Trophoblast cell (in vitro differentiated cells and primary cell): ENCODE measurements around the gene PDE6C.

Experiments used
- DNase-seq, 2 donors: peaks; one replicate each; pipeline ENCODE4 v3.0.0-alpha.2; 2016
- H2AFZ ChIP-seq: 2 replicates; pipeline ENCODE4 v1.6.1; 2013; ENCODE audit warnings: low read length, moderate library complexity, mild to moderate bottlenecking; ENCODE audit not compliant: insufficient read depth, poor library complexity
- H2AK5ac ChIP-seq: 2 replicates; pipeline ENCODE4 v1.6.1; 2013; ENCODE audit warnings: mild to moderate bottlenecking, low read length
- H2BK120ac ChIP-seq: 2 replicates; pipeline ENCODE4 v1.6.1; 2013; ENCODE audit warnings: low read length, mild to moderate bottlenecking, moderate library complexity; ENCODE audit not compliant: insufficient read depth, poor library complexity
- H2BK12ac ChIP-seq: 2 replicates; pipeline ENCODE4 v1.6.1; 2013; ENCODE audit warnings: mild to moderate bottlenecking, low read length, moderate library complexity
- H2BK5ac ChIP-seq: 2 replicates; pipeline ENCODE4 v1.6.1; 2013; ENCODE audit warnings: low read length, low read depth, moderate library complexity, mild to moderate bottlenecking; ENCODE audit not compliant: poor library complexity
- H3K14ac ChIP-seq: 2 replicates; pipeline ENCODE4 v1.6.1; 2013; ENCODE audit warnings: mild to moderate bottlenecking, low read length
- H3K18ac ChIP-seq: 2 replicates; pipeline ENCODE4 v1.6.1; 2013; ENCODE audit warnings: mild to moderate bottlenecking, low read length
- H3K23ac ChIP-seq: 2 replicates; pipeline ENCODE4 v1.6.1; 2013; ENCODE audit warnings: low read length
- H3K27ac ChIP-seq: 2 replicates; pipeline ENCODE4 v1.5.1; 2013; ENCODE audit warnings: low read depth, mild to moderate bottlenecking, inconsistent platforms, low read length, moderate library complexity
- H3K27me3 ChIP-seq: 2 replicates; pipeline ENCODE4 v1.6.1; 2013; ENCODE audit warnings: inconsistent platforms, mild to moderate bottlenecking, low read length, moderate library complexity; ENCODE audit not compliant: insufficient read depth
- H3K36me3 ChIP-seq, 2 experiments: 1 replicate in 1 of 2; 2 replicates in 1 of 2; pipeline ENCODE4 v1.6.1; 2013; ENCODE audit warnings: low read length in 2 of 2, mild to moderate bottlenecking in 2 of 2, moderate library complexity in 1 of 2; ENCODE audit not compliant: insufficient read depth in 2 of 2, control insufficient read depth in 1 of 2
- H3K4ac ChIP-seq: 2 replicates; pipeline ENCODE4 v1.6.1; 2013; ENCODE audit warnings: low read depth, mild to moderate bottlenecking, low read length, moderate library complexity
- H3K4me1 ChIP-seq, 2 experiments: 1 replicate in 1 of 2; 2 replicates in 1 of 2; pipeline ENCODE4 v1.6.1; 2013; ENCODE audit warnings: low read length in 2 of 2, mild to moderate bottlenecking in 2 of 2, moderate library complexity in 1 of 2; ENCODE audit not compliant: insufficient read depth in 2 of 2, control insufficient read depth in 1 of 2
- H3K4me2 ChIP-seq: 2 replicates; pipeline ENCODE4 v1.6.1; 2013; ENCODE audit warnings: inconsistent platforms, mild to moderate bottlenecking, low read length, moderate library complexity
- H3K4me3 ChIP-seq: 2 replicates; pipeline ENCODE4 v1.5.1; 2013; ENCODE audit warnings: mild to moderate bottlenecking, low read depth, low read length, inconsistent platforms
- H3K79me1 ChIP-seq: one replicate; pipeline ENCODE4 v1.6.1; 2013; ENCODE audit warnings: low read length
- H3K79me2 ChIP-seq: 2 replicates; pipeline ENCODE4 v1.6.1; 2013; ENCODE audit warnings: low read length, mild to moderate bottlenecking; ENCODE audit not compliant: control insufficient read depth, insufficient read depth, poor library complexity
- H3K9ac ChIP-seq: 2 replicates; pipeline ENCODE4 v1.6.1; 2013; ENCODE audit warnings: mild to moderate bottlenecking, low read length
- H3K9me3 ChIP-seq: 2 replicates; pipeline ENCODE4 v1.6.1; 2013; ENCODE audit warnings: low read depth, mild to moderate bottlenecking, control low read depth, inconsistent platforms, low read length; ENCODE audit not compliant: insufficient read depth
- H4K12ac ChIP-seq: 2 replicates; pipeline ENCODE4 v1.6.1; 2013; ENCODE audit warnings: low read depth, mild to moderate bottlenecking, low read length, moderate library complexity
- H4K8ac ChIP-seq: 2 replicates; pipeline ENCODE4 v1.6.1; 2013; ENCODE audit warnings: low read depth, mild to moderate bottlenecking, low read length, moderate library complexity
- H4K91ac ChIP-seq: one replicate; pipeline ENCODE4 v1.6.1; 2013; ENCODE audit warnings: low read depth, mild to moderate bottlenecking, low read length, moderate library complexity
- WGBS: extraction: QIAGEN DNeasy Blood & Tissue Kit; methylation state at CpG from one replicate; pipeline ENCODE4 v1.1.7; 2013; ENCODE audit warnings: missing lambda C conversion rate; ENCODE audit not compliant: insufficient read length, insufficient coverage; ENCODE audit errors: extremely low coverage; 5-methylcytosine and 5-hydroxymethylcytosine counted together

PDE6C gene

DNA sequence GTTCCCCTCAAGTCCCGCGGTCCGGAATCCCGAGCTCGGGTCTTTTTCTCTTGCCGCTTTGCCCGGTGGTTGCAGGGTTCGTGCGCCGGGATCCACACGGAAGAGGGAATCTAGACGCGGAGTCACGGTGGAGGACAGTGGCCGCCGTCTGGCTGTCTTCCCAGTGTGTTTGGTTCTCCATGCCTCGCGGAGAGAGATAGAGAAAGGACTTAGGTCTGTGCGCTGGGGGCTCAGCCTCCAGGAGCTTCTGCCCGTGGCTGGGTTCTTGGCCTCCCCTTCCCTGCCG is 44.3 kb upstream of the PDE6C start:
- no CpG with 5 or more reads among the region's 21 CpGs for WGBS
- H3K79me2 ChIP-seq, result no peaks in the 10 kb centered on the region
- H3K4me1 ChIP-seq, result peaks cover 7 to 12% of the 10 kb centered on the region in 2 experiments
- no peak overlapping the region for H3K14ac ChIP-seq
- no peak overlapping the region for H4K8ac ChIP-seq
- H2BK5ac ChIP-seq, result no peak overlapping the region
- H3K4me3 ChIP-seq, result no peak overlapping the region
- no peak overlapping the region for H2AFZ ChIP-seq
- no peaks in the 10 kb centered on the region for H3K36me3 ChIP-seq
- H3K23ac ChIP-seq, result no peak overlapping the region
- H2BK120ac ChIP-seq, result no peak overlapping the region
- H3K9me3 ChIP-seq, result peaks cover 3% of the 10 kb centered on the region
- H3K4me2 ChIP-seq, result no peak overlapping the region
- H2AK5ac ChIP-seq, result no peak overlapping the region
- H2BK12ac ChIP-seq, result no peak overlapping the region
- H3K9ac ChIP-seq, result no peak overlapping the region
- no peak overlapping the region for H3K18ac ChIP-seq
- no peak overlapping the region for H3K27ac ChIP-seq
- H3K4ac ChIP-seq, result no peak overlapping the region
- no peak overlapping the region for H4K12ac ChIP-seq
- peaks cover 24% of the 10 kb centered on the region for H3K27me3 ChIP-seq
- no peak for DNase-seq
- no peaks in the 10 kb centered on the region for H3K79me1 ChIP-seq
- no peak overlapping the region for H4K91ac ChIP-seq

DNA sequence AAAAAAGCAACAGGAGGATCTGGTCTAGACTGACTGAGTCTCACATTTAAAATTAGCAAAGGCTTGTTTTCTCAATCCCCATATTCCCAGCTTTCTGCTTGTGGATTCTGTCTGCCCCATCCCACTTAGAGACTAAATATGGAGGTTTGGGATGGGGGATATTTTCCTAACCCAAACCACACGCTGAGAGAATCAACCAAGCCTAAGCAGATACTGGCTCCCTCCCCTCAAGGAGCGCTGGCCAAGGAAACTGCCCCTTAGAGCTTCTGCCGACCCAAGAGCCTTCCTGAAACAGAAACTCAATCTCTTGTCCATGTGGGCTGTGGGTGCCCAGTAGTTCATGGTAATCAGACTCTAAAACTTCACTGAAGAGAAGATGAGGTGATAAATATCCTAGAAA is 42.0 kb upstream of the PDE6C start:
- Histone ChIP-seq H4K12ac (no peak overlapping the region), H3K79me1 (no peaks in the 10 kb centered on the region), H3K14ac (no peak overlapping the region), H3K4me2 (no peak overlapping the region), H4K8ac (no peak overlapping the region), H3K36me3 (no peaks in the 10 kb centered on the region), H3K9ac (no peak overlapping the region), H3K27me3 (peaks cover 24% of the 10 kb centered on the region), H3K9me3 (peaks cover 3% of the 10 kb centered on the region), H2AFZ (no peak overlapping the region), H3K79me2 (no peaks in the 10 kb centered on the region), H2BK120ac (no peak overlapping the region), H3K18ac (no peak overlapping the region), H3K27ac (no peak overlapping the region), H3K23ac (no peak overlapping the region), H4K91ac (no peak overlapping the region), H3K4me3 (no peak overlapping the region), H2AK5ac (no peak overlapping the region), H2BK12ac (no peak overlapping the region), H3K4me1 (peaks cover 7 to 12% of the 10 kb centered on the region in 2 experiments), H2BK5ac (no peak overlapping the region), H3K4ac (no peak overlapping the region)
- no CpG with 5 or more reads among the region's 3 CpGs for WGBS
- no peak for DNase-seq

DNA sequence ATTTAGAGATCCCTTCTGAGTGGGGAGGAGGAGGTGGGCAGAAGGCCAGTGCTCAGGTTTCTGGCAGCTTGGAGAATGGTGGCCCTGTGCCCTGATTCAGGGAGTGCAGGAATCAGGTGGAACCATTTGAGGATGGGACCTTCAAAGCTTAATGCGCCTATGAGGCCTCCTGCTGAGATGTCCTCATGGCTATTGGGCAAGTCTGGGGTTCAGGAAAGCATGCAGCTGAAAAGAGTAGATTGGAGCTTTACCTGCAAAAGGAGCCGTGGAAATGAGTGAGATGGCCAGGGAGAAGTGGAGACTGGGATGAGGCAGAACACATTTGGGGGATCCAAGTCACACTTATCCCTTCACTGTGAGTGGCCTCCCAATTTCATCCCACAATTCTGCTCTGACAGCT is 39.7 kb upstream of the PDE6C start:
- Histone ChIP-seq H3K14ac (no peak overlapping the region), H3K27ac (no peak overlapping the region), H4K12ac (no peak overlapping the region), H2BK120ac (no peak overlapping the region), H3K79me1 (no peaks in the 10 kb centered on the region), H3K4me3 (no peak overlapping the region), H3K9ac (no peak overlapping the region), H3K4ac (no peak overlapping the region), H4K91ac (no peak overlapping the region), H2AFZ (no peak overlapping the region), H3K27me3 (peaks cover 9% of the 10 kb centered on the region), H3K4me1 (no peaks in the 10 kb centered on the region), H2BK12ac (no peak overlapping the region), H3K18ac (no peak overlapping the region), H2BK5ac (no peak overlapping the region), H3K9me3 (no peaks in the 10 kb centered on the region), H3K79me2 (no peaks in the 10 kb centered on the region), H4K8ac (no peak overlapping the region), H3K23ac (no peak overlapping the region), H3K36me3 (no peaks in the 10 kb centered on the region), H2AK5ac (no peak overlapping the region), H3K4me2 (no peak overlapping the region)
- DNase-seq, result no peak
- no CpG with 5 or more reads among the region's 2 CpGs for WGBS

DNA sequence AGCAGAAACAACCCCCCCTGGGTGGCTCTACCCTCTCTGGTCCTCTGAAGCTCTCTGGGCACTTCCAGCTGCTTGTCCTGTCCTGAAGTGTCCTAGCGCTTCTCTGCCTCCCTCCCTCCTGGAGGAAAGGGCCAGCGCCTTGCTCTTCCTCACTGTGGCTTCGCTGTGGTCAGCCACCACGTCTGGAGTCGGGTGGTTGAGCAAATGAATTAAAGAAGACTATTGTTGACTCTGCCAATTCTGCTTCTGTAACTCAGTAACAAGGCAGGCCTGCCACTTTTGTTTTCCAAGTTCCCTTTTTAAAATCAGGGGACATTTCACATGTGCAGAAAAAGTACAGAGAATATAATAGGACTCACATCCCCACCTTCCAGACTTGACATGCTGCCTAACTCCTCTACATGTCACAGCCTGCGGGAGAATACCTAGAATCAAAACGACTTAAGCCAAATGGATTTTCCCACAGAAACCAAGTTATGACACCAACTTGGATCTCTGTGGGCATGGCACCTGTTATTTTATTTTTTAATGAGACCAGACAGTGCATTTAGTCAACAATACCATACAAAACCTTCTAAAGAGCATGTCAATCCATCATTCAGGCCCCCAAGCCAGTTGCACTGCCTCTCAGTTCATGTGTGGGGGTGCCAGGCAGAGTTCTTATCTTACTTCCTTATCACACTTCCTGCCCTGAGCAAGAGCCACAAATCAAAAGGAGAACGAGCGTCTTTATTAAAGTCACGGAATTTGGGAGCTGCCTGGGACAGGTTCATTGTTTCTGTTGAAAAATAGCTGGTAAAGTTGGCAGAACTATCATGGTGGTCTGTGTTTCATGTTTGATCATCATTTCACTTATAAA is 39.1 kb upstream of the PDE6C start:
- H2BK5ac ChIP-seq, result no peak overlapping the region
- H3K4me1 ChIP-seq, result no peaks in the 10 kb centered on the region
- no peak overlapping the region for H3K4ac ChIP-seq
- H3K9me3 ChIP-seq, result no peaks in the 10 kb centered on the region
- H3K18ac ChIP-seq, result no peak overlapping the region
- H2BK120ac ChIP-seq, result no peak overlapping the region
- no peak overlapping the region for H4K12ac ChIP-seq
- H3K79me2 ChIP-seq, result no peaks in the 10 kb centered on the region
- no peak overlapping the region for H3K23ac ChIP-seq
- H4K91ac ChIP-seq, result no peak overlapping the region
- no peak overlapping the region for H2BK12ac ChIP-seq
- no peak overlapping the region for H2AFZ ChIP-seq
- H3K4me2 ChIP-seq, result no peak overlapping the region
- H4K8ac ChIP-seq, result no peak overlapping the region
- no CpG with 5 or more reads among the region's 10 CpGs for WGBS
- H3K36me3 ChIP-seq, result no peaks in the 10 kb centered on the region
- no peak overlapping the region for H3K9ac ChIP-seq
- peaks cover 3% of the 10 kb centered on the region for H3K27me3 ChIP-seq
- no peak overlapping the region for H3K27ac ChIP-seq
- H3K4me3 ChIP-seq, result no peak overlapping the region
- no peaks in the 10 kb centered on the region for H3K79me1 ChIP-seq
- DNase-seq, result no peak
- no peak overlapping the region for H3K14ac ChIP-seq
- no peak overlapping the region for H2AK5ac ChIP-seq
